ENCODE results near the gene TBC1D22A. TPM values are rescaled to one million over a fixed set of nuclear protein-coding genes. Genes with fewer than 3 reads are reported as not detected.

The TBC1D22A gene
- total and polyA plus RNA-seq, 9 donors, result 12.5 to 25.6 (median 18.5) TPM

- no peak for DNase-seq
- intact Hi-C loops (cut with DNase I), result no loop called here
- WGBS, 3 donors, result 84 to 91% (median 87%) methylated on average over 11 of the region's 11 CpGs
- Histone ChIP-seq H3K9me3 (no peaks in the 10 kb centered on the region), H3K36me3 (no peaks in the 10 kb centered on the region), H3K4me3 (no peak overlapping the region), H3K27me3 (no peaks in the 10 kb centered on the region), H3K27ac (no peak overlapping the region), H3K4me1 (ENCODE audit: insufficient read depth) (no peaks in the 10 kb centered on the region)
- TF ChIP-seq POLR2A (IDR thresholded peaks at IDR 0.05) (no peak), EP300 (IDR thresholded peaks at IDR 0.05) (no peak)
- TF ChIP-seq, protein P1, sequence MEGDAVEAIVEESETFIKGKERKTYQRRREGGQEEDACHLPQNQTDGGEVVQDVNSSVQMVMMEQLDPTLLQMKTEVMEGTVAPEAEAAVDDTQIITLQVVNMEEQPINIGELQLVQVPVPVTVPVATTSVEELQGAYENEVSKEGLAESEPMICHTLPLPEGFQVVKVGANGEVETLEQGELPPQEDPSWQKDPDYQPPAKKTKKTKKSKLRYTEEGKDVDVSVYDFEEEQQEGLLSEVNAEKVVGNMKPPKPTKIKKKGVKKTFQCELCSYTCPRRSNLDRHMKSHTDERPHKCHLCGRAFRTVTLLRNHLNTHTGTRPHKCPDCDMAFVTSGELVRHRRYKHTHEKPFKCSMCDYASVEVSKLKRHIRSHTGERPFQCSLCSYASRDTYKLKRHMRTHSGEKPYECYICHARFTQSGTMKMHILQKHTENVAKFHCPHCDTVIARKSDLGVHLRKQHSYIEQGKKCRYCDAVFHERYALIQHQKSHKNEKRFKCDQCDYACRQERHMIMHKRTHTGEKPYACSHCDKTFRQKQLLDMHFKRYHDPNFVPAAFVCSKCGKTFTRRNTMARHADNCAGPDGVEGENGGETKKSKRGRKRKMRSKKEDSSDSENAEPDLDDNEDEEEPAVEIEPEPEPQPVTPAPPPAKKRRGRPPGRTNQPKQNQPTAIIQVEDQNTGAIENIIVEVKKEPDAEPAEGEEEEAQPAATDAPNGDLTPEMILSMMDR (IDR thresholded peaks at IDR 0.05), result no peak
Observed at GRCh38 chr22:47000256-47000655, 237.8 kb downstream of the TBC1D22A start.

GRCh38 chr22:47000888-47001287 lies 238.4 kb downstream of the TBC1D22A start:
- no peak overlapping the region for H3K27ac ChIP-seq
- no peaks in the 10 kb centered on the region for H3K36me3 ChIP-seq
- 81 to 90% (median 87%) methylated on average over 4 of the region's 4 CpGs for WGBS, 3 donors
- H3K4me3 ChIP-seq, result no peak overlapping the region
- H3K9me3 ChIP-seq, result no peaks in the 10 kb centered on the region
- no peak for DNase-seq
- no peaks in the 10 kb centered on the region for H3K27me3 ChIP-seq
- intact Hi-C loops (cut with DNase I), result no loop called here
- no peaks in the 10 kb centered on the region for H3K4me1 ChIP-seq (ENCODE audit: insufficient read depth)
- TF ChIP-seq, protein P1 (IDR thresholded peaks at IDR 0.05), result no peak
- TF ChIP-seq POLR2A (IDR thresholded peaks at IDR 0.05), result no peak
- no peak for TF ChIP-seq EP300 (IDR thresholded peaks at IDR 0.05)

DNA sequence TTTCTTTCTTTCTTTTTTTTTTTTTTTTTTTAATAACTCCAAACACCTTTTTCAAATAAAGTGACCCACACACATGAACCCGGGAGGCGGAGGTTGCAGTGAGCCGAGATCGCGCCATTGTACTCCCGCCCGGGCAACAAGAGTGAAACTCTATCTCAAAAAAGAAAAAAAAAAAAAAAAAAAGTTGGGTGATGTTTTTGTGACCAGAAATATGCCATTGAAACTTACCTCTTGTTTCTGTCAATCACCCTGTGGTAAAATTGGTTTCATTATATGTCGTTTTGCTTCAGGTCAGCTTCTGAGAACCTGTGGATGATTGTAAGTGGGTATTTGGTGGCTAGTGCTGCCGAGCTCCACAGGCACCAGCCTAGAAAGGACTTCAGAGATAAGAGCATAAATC lies 238.8 kb downstream of the TBC1D22A start:
- intact Hi-C loops (cut with DNase I), result no loop called here
- WGBS, 3 donors, result 89 to 92% (median 91%) methylated on average over 9 of the region's 9 CpGs

DNA sequence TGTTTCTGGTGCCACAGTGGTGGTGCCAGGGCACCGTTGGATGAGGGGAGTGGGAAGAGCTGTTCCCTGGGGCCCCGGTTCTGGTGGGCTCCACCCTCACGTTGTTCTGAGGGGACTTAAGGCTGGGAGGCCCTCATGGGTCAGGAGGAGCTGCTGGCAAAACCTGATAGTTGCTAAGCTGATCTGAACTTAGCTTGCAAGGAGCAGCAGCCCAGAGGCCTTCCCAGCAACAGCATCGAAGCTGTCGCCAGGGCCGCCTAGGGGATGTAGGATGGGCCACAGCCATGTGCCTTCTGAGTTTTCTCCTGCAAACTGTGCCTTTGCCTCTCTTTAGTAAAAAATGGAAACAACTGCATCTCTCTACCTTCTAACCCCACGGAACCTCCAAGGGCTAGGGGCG lies 240.2 kb downstream of the TBC1D22A start:
- H3K27me3 ChIP-seq, result no peaks in the 10 kb centered on the region
- no peaks in the 10 kb centered on the region for H3K9me3 ChIP-seq
- H3K4me1 ChIP-seq (ENCODE audit: insufficient read depth), result no peaks in the 10 kb centered on the region
- no peak for DNase-seq
- H3K4me3 ChIP-seq, result no peak overlapping the region
- H3K27ac ChIP-seq, result no peak overlapping the region
- 88 to 93% (median 91%) methylated on average over 8 of the region's 8 CpGs for WGBS, 3 donors
- intact Hi-C loops (cut with DNase I), result no loop called here
- no peaks in the 10 kb centered on the region for H3K36me3 ChIP-seq
- TF ChIP-seq EP300 (IDR thresholded peaks at IDR 0.05) (no peak), POLR2A (IDR thresholded peaks at IDR 0.05) (no peak)
- TF ChIP-seq, protein P1 (IDR thresholded peaks at IDR 0.05), result no peak

More for the DNA sequence above, 238.8 kb downstream of the TBC1D22A start:
- H3K36me3 ChIP-seq, result no peaks in the 10 kb centered on the region
- H3K4me1 ChIP-seq (ENCODE audit: insufficient read depth), result no peaks in the 10 kb centered on the region
- H3K9me3 ChIP-seq, result no peaks in the 10 kb centered on the region
- H3K27ac ChIP-seq, result no peak overlapping the region
- TF ChIP-seq, protein P1 (IDR thresholded peaks at IDR 0.05), result no peak
- TF ChIP-seq POLR2A (IDR thresholded peaks at IDR 0.05), result no peak
- no peak for TF ChIP-seq EP300 (IDR thresholded peaks at IDR 0.05)
- no peak overlapping the region for H3K4me3 ChIP-seq
- no peaks in the 10 kb centered on the region for H3K27me3 ChIP-seq
- DNase-seq, result no peak

Measured in ovary (tissue), 9 donors.